ENCODE results near the gene DLK1. TPM values are rescaled to one million over a fixed set of nuclear protein-coding genes. Genes with fewer than 3 reads are reported as not detected.

The DLK1 gene
- polyA plus RNA-seq, 1 donor (not counting 4 experiments of a cell fraction or from before 2014, with no cell fraction given) = not detected

DNA sequence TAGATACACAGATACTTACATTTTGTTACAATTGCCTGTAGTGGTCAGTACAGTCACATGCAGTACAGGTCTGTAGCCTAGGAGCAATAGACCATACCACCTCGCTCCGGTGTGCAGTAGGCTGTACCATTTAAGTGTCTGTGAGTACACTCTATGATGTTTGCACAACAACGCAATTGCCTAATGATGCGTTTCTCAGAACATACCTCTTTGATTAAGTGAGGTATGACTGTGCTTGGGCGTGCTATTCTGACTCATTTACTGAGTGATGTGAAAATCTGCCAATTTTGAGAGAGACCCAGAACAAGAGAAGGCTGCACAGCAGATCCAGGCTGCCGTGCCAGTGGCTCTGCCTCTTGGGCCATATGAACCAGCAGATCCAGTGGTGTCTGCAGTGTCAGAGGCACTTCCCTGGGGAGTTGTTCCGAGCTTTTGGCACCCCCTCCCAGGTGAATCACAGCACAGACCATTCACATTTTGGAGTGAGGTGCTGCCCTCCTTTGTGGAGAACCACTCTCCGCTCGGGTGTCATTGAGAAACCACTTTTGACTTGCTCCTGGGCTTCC lies 20.4 kb downstream of the DLK1 start:
- H3K4me2 ChIP-seq (ENCODE audit: control insufficient read depth, extremely low read depth, insufficient read depth, low read depth, low read length) = peak overlapping the region; percentile 35

DNA sequence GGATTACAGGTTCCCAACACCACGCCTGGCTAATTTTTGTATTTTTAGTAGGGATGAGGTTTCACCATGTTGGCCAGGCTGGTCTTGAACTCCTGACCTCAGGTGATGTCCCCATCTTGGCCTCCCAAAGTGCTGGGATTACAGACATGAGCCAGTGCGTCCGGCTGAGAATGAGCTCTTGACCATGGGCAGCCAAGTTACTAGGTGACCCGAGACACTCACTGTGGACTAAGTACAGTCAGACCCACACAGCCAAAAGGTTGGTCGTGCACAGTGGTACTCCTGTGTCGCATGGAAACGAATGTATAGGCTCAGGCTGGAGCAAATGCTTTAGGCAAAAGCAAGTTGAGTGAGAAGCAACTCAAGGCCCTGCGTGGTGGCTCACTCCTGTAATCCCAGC lies 21.0 kb downstream of the DLK1 start:
- Histone ChIP-seq H3K4me2 (ENCODE audit: control insufficient read depth, extremely low read depth, insufficient read depth, low read depth, low read length) (peak overlapping the region; percentile 35), H3K9me3 (ENCODE audit: control insufficient read depth, low read depth, low read length) (no peaks in the 10 kb centered on the region), H3K27me3 (ENCODE audit: control insufficient read depth, extremely low read depth, insufficient read depth, low read length) (no peaks in the 10 kb centered on the region), H3K36me3 (ENCODE audit: control insufficient read depth in 2 of 2, extremely low read depth in 1 of 2, insufficient read depth in 2 of 2, low read length in 2 of 2) (no peaks in the 10 kb centered on the region), H3K9me1 (ENCODE audit: control insufficient read depth, extremely low read depth, insufficient read depth, low read length) (no peaks in the 10 kb centered on the region), H3K4me3 (ENCODE audit: control insufficient read depth in 2 of 3, extremely low read depth in 1 of 3, insufficient read depth in 2 of 3, low read depth in 1 of 3, low read length in 3 of 3) (no peak overlapping the region), H2AFZ (ENCODE audit: control insufficient read depth, low read length) (no peak overlapping the region), H3K9ac (ENCODE audit: control insufficient read depth, extremely low read depth, insufficient read depth, low read length) (peak overlapping the region; percentile 52), H4K20me1 (ENCODE audit: control insufficient read depth, extremely low read depth, insufficient read depth, low read length) (no peaks in the 10 kb centered on the region), H3K4me1 (ENCODE audit: control insufficient read depth, extremely low read depth, insufficient read depth, low read length) (peaks cover 9% of the 10 kb centered on the region), H3K27ac (ENCODE audit: control insufficient read depth, insufficient read depth, low read length) (peak overlapping the region; percentile 67), H3K79me2 (ENCODE audit: control insufficient read depth, insufficient read depth, low read length) (no peaks in the 10 kb centered on the region)
- TF ChIP-seq EZH2 (IDR thresholded peaks at IDR 0.05; ENCODE audit: low read length) = no peak
- TF ChIP-seq, protein P1, sequence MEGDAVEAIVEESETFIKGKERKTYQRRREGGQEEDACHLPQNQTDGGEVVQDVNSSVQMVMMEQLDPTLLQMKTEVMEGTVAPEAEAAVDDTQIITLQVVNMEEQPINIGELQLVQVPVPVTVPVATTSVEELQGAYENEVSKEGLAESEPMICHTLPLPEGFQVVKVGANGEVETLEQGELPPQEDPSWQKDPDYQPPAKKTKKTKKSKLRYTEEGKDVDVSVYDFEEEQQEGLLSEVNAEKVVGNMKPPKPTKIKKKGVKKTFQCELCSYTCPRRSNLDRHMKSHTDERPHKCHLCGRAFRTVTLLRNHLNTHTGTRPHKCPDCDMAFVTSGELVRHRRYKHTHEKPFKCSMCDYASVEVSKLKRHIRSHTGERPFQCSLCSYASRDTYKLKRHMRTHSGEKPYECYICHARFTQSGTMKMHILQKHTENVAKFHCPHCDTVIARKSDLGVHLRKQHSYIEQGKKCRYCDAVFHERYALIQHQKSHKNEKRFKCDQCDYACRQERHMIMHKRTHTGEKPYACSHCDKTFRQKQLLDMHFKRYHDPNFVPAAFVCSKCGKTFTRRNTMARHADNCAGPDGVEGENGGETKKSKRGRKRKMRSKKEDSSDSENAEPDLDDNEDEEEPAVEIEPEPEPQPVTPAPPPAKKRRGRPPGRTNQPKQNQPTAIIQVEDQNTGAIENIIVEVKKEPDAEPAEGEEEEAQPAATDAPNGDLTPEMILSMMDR (optimal IDR thresholded peaks at IDR 0.05 in 1 of 3, IDR thresholded peaks at IDR 0.05 in 1 of 3, conservative IDR thresholded peaks at IDR 0.05 in 1 of 3; ENCODE audit: extremely low read depth in 1 of 3, insufficient read depth in 2 of 3, low read length in 3 of 3) = no peak
- DNase-seq (ENCODE audit: low read depth, low spot score) = no peak
- dilution Hi-C loops (cut with MboI; ENCODE audit: extremely low pct_ligation_motif_present, low sequenced_read_pairs) = no loop called here
- FAIRE-seq = no peak

More for the DNA sequence above, 20.4 kb downstream of the DLK1 start:
- peaks cover 9% of the 10 kb centered on the region for H3K4me1 ChIP-seq (ENCODE audit: control insufficient read depth, extremely low read depth, insufficient read depth, low read length)
- H3K27me3 ChIP-seq (ENCODE audit: control insufficient read depth, extremely low read depth, insufficient read depth, low read length) = no peaks in the 10 kb centered on the region
- peak overlapping the region; percentile 52 for H3K9ac ChIP-seq (ENCODE audit: control insufficient read depth, extremely low read depth, insufficient read depth, low read length)
- H3K36me3 ChIP-seq (ENCODE audit: control insufficient read depth in 2 of 2, extremely low read depth in 1 of 2, insufficient read depth in 2 of 2, low read length in 2 of 2) = no peaks in the 10 kb centered on the region
- DNase-seq (ENCODE audit: low read depth, low spot score) (peak; percentile 95), FAIRE-seq (peak; percentile 100)
- no peak for TF ChIP-seq EZH2 (IDR thresholded peaks at IDR 0.05; ENCODE audit: low read length)
- TF ChIP-seq, protein P1 (optimal IDR thresholded peaks at IDR 0.05 in 1 of 3, IDR thresholded peaks at IDR 0.05 in 1 of 3, conservative IDR thresholded peaks at IDR 0.05 in 1 of 3; ENCODE audit: extremely low read depth in 1 of 3, insufficient read depth in 2 of 3, low read length in 3 of 3) = peak in 2 of 3 experiments; percentile 21 to 41
- peak overlapping the region; percentile 67 for H3K27ac ChIP-seq (ENCODE audit: control insufficient read depth, insufficient read depth, low read length)
- H3K4me3 ChIP-seq (ENCODE audit: control insufficient read depth in 2 of 3, extremely low read depth in 1 of 3, insufficient read depth in 2 of 3, low read depth in 1 of 3, low read length in 3 of 3) = no peak overlapping the region
- H3K79me2 ChIP-seq (ENCODE audit: control insufficient read depth, insufficient read depth, low read length) = no peaks in the 10 kb centered on the region
- H4K20me1 ChIP-seq (ENCODE audit: control insufficient read depth, extremely low read depth, insufficient read depth, low read length) = no peaks in the 10 kb centered on the region
- dilution Hi-C loops (cut with MboI; ENCODE audit: extremely low pct_ligation_motif_present, low sequenced_read_pairs) = no loop called here
- H2AFZ ChIP-seq (ENCODE audit: control insufficient read depth, low read length) = no peak overlapping the region
- no peaks in the 10 kb centered on the region for H3K9me1 ChIP-seq (ENCODE audit: control insufficient read depth, extremely low read depth, insufficient read depth, low read length)
- H3K9me3 ChIP-seq (ENCODE audit: control insufficient read depth, low read depth, low read length) = no peaks in the 10 kb centered on the region
